Heart right ventricle (tissue), 16 donors: ENCODE data around the gene RIOX2. TPM values are rescaled to one million over a fixed set of nuclear protein-coding genes. Genes with fewer than 3 reads are reported as not detected.
"Not testable (repeated sequence)": the region's sequence is repeated elsewhere in the genome, so short reads cannot be mapped to it uniquely, and the experiment has no call there.

Experiments
- ATAC-seq, 8 donors: fragments of 200-7000 bp; cut with Tn5 transposase; one replicate each; pipeline ENCODE4 v1.9.1; 2020; ENCODE audit warnings: mild to moderate bottlenecking in 8 of 8, moderate library complexity in 8 of 8, moderate number of reproducible peaks in 1 of 8
- DNase-seq, 2 donors: peaks; one replicate each; pipeline ENCODE4 v3.0.0-alpha.2; 2020
- H3K27ac ChIP-seq, 10 donors: fragments of 200-600 bp; sonication (generic) in 2 of 10; one replicate each; pipeline versions ENCODE4 v1.5.0 to v1.8.0; 2020 to 2022; ENCODE audit warnings: mild to moderate bottlenecking in 3 of 10
- H3K27me3 ChIP-seq, 7 donors: fragments of 200-600 bp; one replicate each; pipeline ENCODE4 v1.8.0; 2021 to 2022; ENCODE audit warnings: mild to moderate bottlenecking in 2 of 7
- H3K36me3 ChIP-seq, 9 donors: fragments of 200-600 bp; sonication (generic) in 1 of 9; one replicate each; pipeline versions ENCODE4 v1.5.0 to v1.8.0; 2020 to 2022; ENCODE audit warnings: mild to moderate bottlenecking in 2 of 9
- H3K4me1 ChIP-seq, 9 donors: fragments of 200-600 bp; sonication (generic) in 1 of 9; one replicate each; pipeline versions ENCODE4 v1.5.0 to v1.8.0; 2020 to 2022; ENCODE audit warnings: mild to moderate bottlenecking in 4 of 9
- H3K4me3 ChIP-seq, 10 donors: fragments of 200-600 bp; sonication (generic) in 2 of 10; one replicate each; pipeline versions ENCODE4 v1.5.0 to v1.8.0; 2020 to 2022; ENCODE audit warnings: mild to moderate bottlenecking in 7 of 10, moderate library complexity in 2 of 10
- H3K9me3 ChIP-seq, 11 donors: fragments of 200-600 bp in 10 of 11; sonication (generic) in 2 of 11; one replicate each; pipeline versions ENCODE4 v1.5.0 to v1.8.0; 2013 to 2022; ENCODE audit warnings: mild to moderate bottlenecking in 2 of 11, control low read depth in 1 of 11, moderate library complexity in 1 of 11
- CTCF ChIP-seq, 9 donors: fragments of 200-600 bp; sonication (generic) in 2 of 9; IDR thresholded peaks; one replicate each; pipeline versions ENCODE4 v1.5.0 to v1.8.0; 2021 to 2022; ENCODE audit warnings: antibody characterized with exemption in 9 of 9, mild to moderate bottlenecking in 5 of 9, moderate library complexity in 1 of 9
- WGBS, 2 donors: extraction: QIAGEN DNeasy Blood & Tissue Kit; methylation state at CpG; one replicate each; pipeline ENCODE4 v1.1.7; 2013; ENCODE audit warnings: inconsistent platforms in 1 of 2; 5-methylcytosine and 5-hydroxymethylcytosine counted together
- intact Hi-C, 10 donors: fragments of 100-400 bp; cut with DNase I; formaldehyde crosslinking; loops; one replicate each; pipeline versions ENCODE4 v1.11.1 to v1.14.2; 2022
- polyA plus RNA-seq, 2 donors: library from polyadenylated mRNA; stranded (reverse); fragments of 200-250 nt; gene quantifications; one replicate each; pipeline ENCODE4 v1.2.3, GENCODE V29; 2013
- total RNA-seq, 10 donors: library from RNA; stranded (reverse); fragmentation: NEBNext Ultra II Directional in 3 of 10; extraction: Animal tissue kit (Norgen Biotek cat#: 25700) in 3 of 10; gene quantifications; one replicate each; pipeline versions ENCODE4 v1.2.1 to v1.2.4, GENCODE V29; 2021 to 2023
- donor health status: Arrhythmogenic right ventricular cardiomyopathy.
- donor health status: ischemic (EF 13 %, LVEDD 7.1; RV severe dilation, severe dysfunction).
- donor health status: healthy with polysubstance abuse.
- donor health status: DM: no; HTN: yes; CAD: no.
- donor health status: DM: no; HTN: no; CAD: no.
- donor health status: ischemic (EF 25% LVEDD 6.9; RV normal size, moderate dysfunction).
- donor health status: ischemic (EF 25% LVEDD 5.7; RV mildly dilated, moderate dysfunction).
- donor health status: healthy.
- donor health status: DM: yes; HTN: yes; CAD: no.
- donor health status: Ischemic cardiomyopathy.
- donor health status: ischemic (EF 35%, LVEDD 5.7; RV mildly dilated, moderate dysfunction).
- donor health status: nonischemic (EF 11% LVEDD 7.7; RV severe dilation, severe dysfunction).
- donor health status: DM: yes; HTN: yes; CAD: no.
- donor health status: PGD.
- donor health status: ischemic (EF 29% LVEDD 5.4; RV normal size, mild dysfunction).
- donor health status: nonischemic (EF 23%, LVEDD 6.1; RV moderate dilation, normal function).

RIOX2 gene
- total and polyA plus RNA-seq, 12 donors: 8.4 to 15.8 (median 12.0) TPM

DNA sequence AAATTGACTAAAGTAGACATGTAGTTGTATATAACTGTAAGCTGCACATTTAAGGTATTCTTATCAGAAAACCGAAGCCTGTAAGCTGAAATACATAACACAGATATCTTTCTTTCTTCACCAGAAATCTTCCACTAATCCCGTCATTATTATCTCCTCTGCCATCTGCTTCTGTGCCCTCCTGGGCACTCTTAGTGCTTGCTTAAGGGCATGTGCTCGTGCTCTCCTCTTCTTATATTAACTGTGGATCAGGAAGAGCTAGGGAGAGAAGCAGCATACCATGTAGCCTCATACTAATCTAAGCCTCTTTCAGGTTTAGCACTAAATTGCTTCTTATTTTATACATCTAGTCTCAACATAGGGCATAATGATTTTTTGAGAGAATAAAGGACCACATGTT is 60.8 kb downstream of the RIOX2 start:
- no peak for DNase-seq
- H3K27ac ChIP-seq: peak overlapping the region in 2 of 10 donors; percentile 54 to 65
- H3K27me3 ChIP-seq: no peaks in the 10 kb centered on the region
- H3K9me3 ChIP-seq: no peaks in the 10 kb centered on the region
- peaks cover 0 to 64% (median 28%) of the 10 kb centered on the region in 9 donors for H3K36me3 ChIP-seq
- H3K4me3 ChIP-seq: no peak overlapping the region
- 79 to 81% methylated on average over 3 of the region's 3 CpGs for WGBS, 2 donors
- ATAC-seq: no peak
- peaks cover 0 to 19% (median 12%) of the 10 kb centered on the region in 9 donors for H3K4me1 ChIP-seq
- TF ChIP-seq CTCF (IDR thresholded peaks at IDR 0.05): no peak
- intact Hi-C loops: loop anchor here in 1 of 10 donors (10.0 kb wide), 1 partner anchor 117 kb away; no protein-coding TSS in a partner anchor

DNA sequence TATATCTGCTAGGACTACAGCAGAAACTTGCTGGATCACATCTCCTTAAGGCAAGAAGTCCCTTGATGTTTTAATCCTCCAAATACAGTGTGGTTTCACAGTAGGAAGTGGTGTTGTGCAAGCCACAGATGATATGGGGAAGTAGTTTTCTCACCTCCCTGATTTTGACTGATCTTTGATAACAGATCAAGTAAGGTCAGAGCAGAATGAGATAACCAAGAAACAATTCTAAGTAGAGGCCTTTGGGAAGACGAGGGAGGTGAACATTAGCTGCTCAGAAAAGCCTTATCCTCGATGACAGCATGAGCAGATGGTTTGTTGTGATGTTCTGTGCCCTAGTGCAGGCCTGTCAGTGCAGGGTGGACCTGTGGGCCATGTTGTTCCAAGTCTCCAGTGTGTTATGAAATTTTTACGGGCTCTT is 61.3 kb downstream of the RIOX2 start:
- peak in 6 of 8 donors; percentile 33 to 67 (median 56) for ATAC-seq

GRCh38 chr3:97910236-97910831 is 61.9 kb downstream of the RIOX2 start:
- intact Hi-C loops: loop anchor here in 1 of 10 donors (10.0 kb wide), 1 partner anchor 116 kb away; no protein-coding TSS in a partner anchor
- H3K27ac ChIP-seq: peak overlapping the region in 5 of 10 donors; percentile 23 to 65 (median 43)
- not testable (repeated sequence) for H3K27me3 ChIP-seq, ATAC-seq, H3K9me3 ChIP-seq
- peaks cover 0 to 13% (median 9%) of the 10 kb centered on the region in 9 donors for H3K4me1 ChIP-seq
- H3K36me3 ChIP-seq: peaks cover 0 to 52% (median 19%) of the 10 kb centered on the region in 9 donors
- DNase-seq: peak in 1 of 2 donors; percentile 11
- peak overlapping the region in 3 of 10 donors; percentile 8 to 29 (median 18) for H3K4me3 ChIP-seq
- 69 to 85% methylated on average over 23 of the region's 24 CpGs for WGBS, 2 donors

More for the DNA sequence above, 61.3 kb downstream of the RIOX2 start:
- H3K4me3 ChIP-seq: peak overlapping the region in 1 of 10 donors; percentile 29
- intact Hi-C loops: loop anchor here in 1 of 10 donors (10.0 kb wide), 1 partner anchor 116 kb away; no protein-coding TSS in a partner anchor
- H3K9me3 ChIP-seq: no peaks in the 10 kb centered on the region
- no peak for TF ChIP-seq CTCF (IDR thresholded peaks at IDR 0.05)
- 37 to 44% methylated on average over 3 of the region's 3 CpGs for WGBS, 2 donors
- peaks cover 0 to 14% (median 9%) of the 10 kb centered on the region in 9 donors for H3K4me1 ChIP-seq
- DNase-seq: peak in 1 of 2 donors; percentile 7
- peak overlapping the region in 4 of 10 donors; percentile 23 to 65 (median 46) for H3K27ac ChIP-seq
- no peaks in the 10 kb centered on the region for H3K27me3 ChIP-seq
- H3K36me3 ChIP-seq: peaks cover 0 to 58% (median 24%) of the 10 kb centered on the region in 9 donors

DNA sequence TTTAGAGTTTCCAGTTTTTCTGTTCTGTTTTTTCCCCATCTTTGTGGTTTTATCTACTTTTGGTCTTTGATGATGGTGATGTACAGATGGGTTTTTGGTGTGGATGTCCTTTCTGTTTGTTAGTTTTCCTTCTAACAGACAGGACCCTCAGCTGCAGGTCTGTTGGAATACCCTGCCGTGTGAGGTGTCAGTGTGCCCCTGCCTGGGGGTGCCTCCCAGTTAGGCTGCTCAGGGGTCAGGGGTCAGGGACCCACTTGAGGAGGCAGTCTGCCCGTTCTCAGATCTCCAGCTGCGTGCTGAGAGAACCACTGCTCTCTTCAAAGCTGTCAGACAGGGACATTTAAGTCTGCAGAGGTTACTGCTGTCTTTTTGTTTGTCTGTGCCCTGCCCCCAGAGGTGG is 62.4 kb downstream of the RIOX2 start:
- H3K27ac ChIP-seq, DNase-seq, H3K27me3 ChIP-seq, ATAC-seq, H3K4me3 ChIP-seq, H3K9me3 ChIP-seq: not testable (repeated sequence)
- intact Hi-C loops: loop anchor here in 1 of 10 donors (10.0 kb wide), 1 partner anchor 115 kb away; no protein-coding TSS in a partner anchor
- Histone ChIP-seq H3K36me3 (peaks cover 0 to 47% (median 15%) of the 10 kb centered on the region in 9 donors), H3K4me1 (peaks cover 0 to 13% (median 9%) of the 10 kb centered on the region in 9 donors)
- 64 to 80% methylated on average over 1 to 2 of the region's 3 CpGs for WGBS, 2 donors

- H3K4me3 ChIP-seq: peak overlapping the region in 4 of 10 donors; percentile 4 to 18 (median 8)
- peak overlapping the region; percentile 30 to 86 (median 78) for H3K27ac ChIP-seq
- H3K4me1 ChIP-seq: peaks cover 0 to 41% (median 23%) of the 10 kb centered on the region in 9 donors
- no peak for TF ChIP-seq CTCF (IDR thresholded peaks at IDR 0.05)
- no peaks in the 10 kb centered on the region for H3K27me3 ChIP-seq
- intact Hi-C loops: loop anchor here in 1 of 10 donors (5.0 kb wide), 1 partner anchor 79 kb away; the partner anchor contains the start of gene CRYBG3
- WGBS, 2 donors: 34 to 48% methylated on average over 4 of the region's 4 CpGs
- peaks cover 0 to 44% (median 4%) of the 10 kb centered on the region in 9 donors for H3K36me3 ChIP-seq
- peak in 7 of 8 donors; percentile 41 to 78 (median 69) for ATAC-seq
- DNase-seq: peak in 1 of 2 donors; percentile 22
- H3K9me3 ChIP-seq: no peaks in the 10 kb centered on the region
These were observed 70.7 kb downstream of the RIOX2 start for GRCh38 chr3:97901313-97902248.
